Prostate gland (tissue), 2 donors: Measurements from ENCODE around the gene GMPR. TPM values are rescaled to one million over a fixed set of nuclear protein-coding genes. Genes with fewer than 3 reads are reported as not detected.

Source experiments
- DNase-seq: peaks from one replicate; pipeline ENCODE4 v3.0.0-alpha.2; 2019; ENCODE audit warnings: low spot score
- H3K27ac ChIP-seq, 2 donors: fragments of 200-600 bp; sonication (generic); 2 replicates each; pipeline ENCODE4 v1.5.1; 2017 to 2019
- H3K27me3 ChIP-seq: fragments of 200-600 bp; sonication (generic); replicated peaks from 2 replicates; pipeline ENCODE4 v1.5.1; 2019; ENCODE audit not compliant: insufficient read depth
- H3K36me3 ChIP-seq, 2 donors: fragments of 200-600 bp; sonication (generic); 1 replicate in 1 of 2; 2 replicates in 1 of 2; pipeline versions ENCODE4 v1.5.1 to v1.8.1; 2017 to 2019
- H3K4me1 ChIP-seq: fragments of 200-600 bp; sonication (generic); replicated peaks from 2 replicates; pipeline ENCODE4 v1.5.1; 2019
- H3K4me3 ChIP-seq, 2 donors: fragments of 200-600 bp; sonication (generic); 2 replicates each; pipeline ENCODE4 v1.5.1; 2017 to 2019
- H3K9me3 ChIP-seq: fragments of 200-600 bp; sonication (generic); 2 replicates; pipeline ENCODE4 v1.5.1; 2017
- CTCF ChIP-seq, 4 experiments: fragments of 200-600 bp in 2 of 4; fragments of 450-650 bp in 2 of 4; sonication (generic) in 2 of 4; IDR thresholded peaks; 1 replicate in 3 of 4; 2 replicates in 1 of 4; pipeline ENCODE4 v1.5.1; 2016 to 2019; ENCODE audit warnings: antibody characterized with exemption in 4 of 4, mild to moderate bottlenecking in 2 of 4, moderate library complexity in 2 of 4
- POLR2A ChIP-seq: fragments of 450-650 bp; IDR thresholded peaks from one replicate; pipeline ENCODE4 v1.6.1; 2016; ENCODE audit warnings: antibody characterized with exemption, mild to moderate bottlenecking
- POLR2AphosphoS5 ChIP-seq: sonication (generic); formaldehyde crosslinking; IDR thresholded peaks from one replicate; pipeline ENCODE4 v1.6.1; 2017; ENCODE audit warnings: antibody characterized with exemption
- WGBS: methylation state at CpG from one replicate; pipeline ENCODE4 v1.1.5; 2018; 5-methylcytosine and 5-hydroxymethylcytosine counted together
- intact Hi-C: fragments of 100-400 bp; cut with DNase I; formaldehyde crosslinking; loops from one replicate; pipeline ENCODE4 v1.14.2; 2022
- total RNA-seq, 2 donors: library from RNA; depleted of rRNA; stranded (reverse); fragments of >200 nt; gene quantifications; one replicate each; pipeline ENCODE4 v1.1.0, GENCODE V29; 2016

The GMPR gene
- total RNA-seq, 2 donors from 2014 or later, result 228 to 266 TPM

GRCh38 chr6:16198061-16198705 is 40.2 kb upstream of the GMPR start:
- H3K4me1 ChIP-seq, result peaks cover 5% of the 10 kb centered on the region
- TF ChIP-seq POLR2AphosphoS5 (no peak), CTCF (IDR thresholded peaks at IDR 0.05) (no peak), POLR2A (no peak)
- H3K27ac ChIP-seq, result no peak overlapping the region
- no peaks in the 10 kb centered on the region for H3K36me3 ChIP-seq
- no peaks in the 10 kb centered on the region for H3K27me3 ChIP-seq
- DNase-seq, result no peak
- WGBS, result 88% methylated on average over 22 of the region's 50 CpGs
- no peak overlapping the region for H3K4me3 ChIP-seq
- intact Hi-C loops, result no loop called here
- H3K9me3 ChIP-seq, result no peaks in the 10 kb centered on the region

- no peak for DNase-seq
- Histone ChIP-seq H3K9me3 (no peaks in the 10 kb centered on the region), H3K4me3 (no peak overlapping the region), H3K4me1 (peaks cover 5% of the 10 kb centered on the region), H3K36me3 (no peaks in the 10 kb centered on the region), H3K27me3 (no peaks in the 10 kb centered on the region), H3K27ac (no peak overlapping the region)
- TF ChIP-seq POLR2A, result no peak
- no peak for TF ChIP-seq POLR2AphosphoS5
- no peak for TF ChIP-seq CTCF (IDR thresholded peaks at IDR 0.05)
- WGBS, result 44% methylated on average over 5 of the region's 5 CpGs
- intact Hi-C loops, result no loop called here
Measured at GRCh38 chr6:16199804-16200203, 38.6 kb upstream of the GMPR start.

GRCh38 chr6:16200321-16200883 is 38.0 kb upstream of the GMPR start:
- Histone ChIP-seq H3K27me3 (no peaks in the 10 kb centered on the region), H3K36me3 (no peaks in the 10 kb centered on the region), H3K4me1 (peaks cover 5% of the 10 kb centered on the region), H3K9me3 (no peaks in the 10 kb centered on the region), H3K27ac (peak overlapping the region; percentile 1 to 39), H3K4me3 (peak overlapping the region; percentile 9 to 10)
- WGBS, result 18% methylated on average over 18 of the region's 18 CpGs
- TF ChIP-seq POLR2AphosphoS5, result no peak
- TF ChIP-seq CTCF (IDR thresholded peaks at IDR 0.05), result no peak
- TF ChIP-seq POLR2A, result no peak
- intact Hi-C loops, result no loop called here
- DNase-seq, result peak; percentile 24

GRCh38 chr6:16201706-16202105 is 36.7 kb upstream of the GMPR start:
- 100% methylated on average over 1 of the region's 1 CpG for WGBS
- Histone ChIP-seq H3K27me3 (no peaks in the 10 kb centered on the region), H3K27ac (no peak overlapping the region), H3K4me3 (no peak overlapping the region), H3K9me3 (no peaks in the 10 kb centered on the region), H3K36me3 (no peaks in the 10 kb centered on the region), H3K4me1 (peaks cover 5% of the 10 kb centered on the region)
- intact Hi-C loops, result no loop called here
- TF ChIP-seq CTCF (IDR thresholded peaks at IDR 0.05) (no peak), POLR2A (no peak), POLR2AphosphoS5 (no peak)
- DNase-seq, result no peak
